K562 (cell line): ENCODE results near the gene RASSF7. TPM values are rescaled to one million over a fixed set of nuclear protein-coding genes. Genes with fewer than 3 reads are reported as not detected.
A peak's percentile ranks its signal among the peaks of the same experiment; 100 is the strongest.

Experiments used
- ATAC-seq: fragments of 200-7000 bp; cut with Tn5 transposase; 3 replicates; pipeline ENCODE4 v1.9.1; 2020; ENCODE audit warnings: moderate library complexity
- BruUV-seq: library from RNA; stranded (reverse); fragments of 400-500 nt; replicated peaks from 2 replicates; lab custom pipeline; 2021; lab: Mats Ljungman, UMichigan
- CTCF ChIA-PET: fragments of 300-600 bp; formaldehyde crosslinking; extraction: SDS; loops from one replicate; lab custom pipeline; 2021; ENCODE audit warnings: low intra/inter-chr PET ratio; lab: Yijun Ruan, JAX
- POLR2A ChIA-PET: fragments of 300-600, 350-650 bp; sonication (Branson Sonifier 250); formaldehyde crosslinking; extraction: SDS; loops from one replicate; lab custom pipeline; 2021; ENCODE audit warnings: antibody characterized with exemption, inconsistent platforms; lab: Yijun Ruan, JAX
- DNase-seq, 4 experiments: peaks; one replicate each; pipeline versions ENCODE4 v3.0.0 to v3.0.0-alpha.2; 2011 to 2018; ENCODE audit warnings: low spot score in 3 of 4, mixed read lengths in 3 of 4; ENCODE audit errors: extremely low read depth in 1 of 4
- FAIRE-seq: peaks from 2 replicates; lab custom pipeline; 2011; peaks lifted over from hg19 to GRCh38; lab: Jason Lieb, UNC
- H2AFZ ChIP-seq: 2 replicates; pipeline ENCODE4 v1.6.0; 2011; ENCODE audit warnings: low read depth, low read length, control low read depth, inconsistent platforms
- H3K27ac ChIP-seq: fragments of 200-600 bp; 3 replicates; pipeline ENCODE4 v1.8.0; 2011; ENCODE audit warnings: low read depth, mild to moderate bottlenecking, control low read depth, inconsistent platforms, low read length, moderate library complexity, mixed read lengths; ENCODE audit errors: extremely low read depth
- H3K27me3 ChIP-seq, 2 experiments: fragments of 300-600 bp in 1 of 2; 2 replicates in 1 of 2; 3 replicates in 1 of 2; pipeline versions ENCODE4 v1.6.0 to v1.8.0; 2011; ENCODE audit warnings: inconsistent platforms in 2 of 2, low read length in 2 of 2, mild to moderate bottlenecking in 1 of 2, mixed read lengths in 1 of 2, moderate library complexity in 1 of 2; ENCODE audit not compliant: control insufficient read depth in 2 of 2, insufficient read depth in 2 of 2
- H3K36me3 ChIP-seq: fragments of 300-600 bp; 3 replicates; pipeline ENCODE4 v1.8.0; 2011; ENCODE audit warnings: mild to moderate bottlenecking, low read length, inconsistent platforms; ENCODE audit not compliant: control insufficient read depth, insufficient read depth
- H3K4me1 ChIP-seq, 2 experiments: fragments of 200-600 bp in 1 of 2; replicated peaks in 1 of 2; 2 replicates in 1 of 2; 3 replicates in 1 of 2; pipeline versions ENCODE4 v1.5.1 to v1.8.0; 2011; ENCODE audit warnings: inconsistent platforms in 2 of 2, low read length in 2 of 2, mild to moderate bottlenecking in 1 of 2, mixed read lengths in 1 of 2, moderate library complexity in 1 of 2; ENCODE audit not compliant: control insufficient read depth in 2 of 2, insufficient read depth in 2 of 2
- H3K4me2 ChIP-seq: 2 replicates; pipeline ENCODE4 v1.6.1; 2011; ENCODE audit warnings: low read length, control low read depth, inconsistent platforms, mixed read lengths; ENCODE audit not compliant: insufficient read depth
- H3K4me3 ChIP-seq: fragments of 200-600 bp; sonication (generic), shearing (Covaris generic); 2 replicates; pipeline ENCODE4 v1.5.1; 2016; ENCODE audit warnings: control low read depth, inconsistent platforms
- H3K79me2 ChIP-seq: fragments of 200-600 bp; 3 replicates; pipeline ENCODE4 v1.8.0; 2011; ENCODE audit warnings: low read length, inconsistent platforms; ENCODE audit not compliant: control insufficient read depth, insufficient read depth
- H3K9ac ChIP-seq, 2 experiments: 2 replicates each; pipeline versions ENCODE4 v1.6.0 to v1.6.1; 2011; ENCODE audit warnings: low read depth in 2 of 2, low read length in 2 of 2, control low read depth in 1 of 2, inconsistent platforms in 1 of 2, mild to moderate bottlenecking in 1 of 2, mixed read lengths in 1 of 2; ENCODE audit not compliant: insufficient read depth in 1 of 2
- H3K9me1 ChIP-seq: one replicate; pipeline ENCODE4 v1.6.0; 2011; ENCODE audit warnings: inconsistent platforms, mild to moderate bottlenecking, low read length, moderate library complexity; ENCODE audit not compliant: control insufficient read depth, insufficient read depth
- H3K9me3 ChIP-seq: replicated peaks from 2 replicates; pipeline ENCODE4 v1.5.1; 2011; ENCODE audit warnings: low read depth, low read length, inconsistent platforms; ENCODE audit not compliant: control insufficient read depth, insufficient read depth
- H4K20me1 ChIP-seq: replicated peaks from 2 replicates; pipeline ENCODE4 v1.6.1; 2011; ENCODE audit warnings: low read length, inconsistent platforms, mixed read lengths; ENCODE audit not compliant: control insufficient read depth, insufficient read depth
- HNRNPK ChIP-seq: fragments of 200-400 bp; formaldehyde crosslinking; IDR thresholded peaks from one replicate; pipeline ENCODE4 v1.6.1; 2018; ENCODE audit warnings: mild to moderate bottlenecking, low read depth, low read length; ENCODE audit not compliant: poor library complexity, severe bottlenecking
- ZNF407 ChIP-seq: fragments of 450-650 bp; IDR thresholded peaks from 2 replicates; pipeline ENCODE4 v1.6.1; 2016; ENCODE audit warnings: low read depth
- WGBS: fragments of 100-300 bp; shearing (Covaris generic); methylation state at CpG from one replicate; pipeline ENCODE4 v1.1.6; 2016; ENCODE audit warnings: low coverage, mixed read lengths; ENCODE audit not compliant: insufficient coverage; ENCODE audit errors: missing lambda C conversion rate; 5-methylcytosine and 5-hydroxymethylcytosine counted together
- in situ Hi-C: fragments of 300-500 bp; cut with MboI; formaldehyde crosslinking; loops from 4 replicates; pipeline ENCODE4 v1.15.0; 2018; ENCODE audit warnings: inconsistent platforms, mixed read lengths
- intact Hi-C: fragments of 100-400 bp; cut with micrococcal nuclease; formaldehyde crosslinking; loops from 2 replicates; pipeline ENCODE4 v1.14.2; 2022
- polyA plus RNA-seq, 8 experiments: library from polyadenylated mRNA; depleted of rRNA in 4 of 8; stranded (reverse) in 5 of 8; unstranded in 3 of 8; fragments of >200 nt; fragmentation: Nextera tagmentation in 2 of 8; fragmentation: Illumina TruSeq in 1 of 8; extraction: Ambion mirVana in 2 of 8; extraction: Trizol in 1 of 8; gene quantifications; 2 replicates each; pipeline versions ENCODE4 v1.2.1 to v1.2.3, GENCODE V29; 2011 to 2014; ENCODE audit warnings: inconsistent platforms in 1 of 8, missing spikeins in 1 of 8
- total RNA-seq, 7 experiments: library from RNA; depleted of rRNA in 6 of 7; stranded (reverse); fragments of >200 nt in 6 of 7; fragmentation: Illumina TruSeq in 2 of 7; extraction: Trizol in 2 of 7; gene quantifications; 2 replicates each; pipeline versions ENCODE4 v1.2.1 to v1.2.3, GENCODE V29; 2011 to 2021; ENCODE audit warnings: low replicate concordance in 1 of 7

The RASSF7 gene
- total and polyA plus RNA-seq, 9 of the 15 experiments (the other 6 are each of a cell fraction or from before 2014, with no cell fraction given): 0.41 to 45.2 (median 18.6) TPM

- H4K20me1 ChIP-seq: 0 out of 2 replicates have a peak, but pooled peaks cover 5% of the 10 kb centered on the region
- BruUV-seq: no TSS peak
- H3K27ac ChIP-seq: no peak overlapping the region
- H3K4me1 ChIP-seq: peaks cover 23 to 97% of the 10 kb centered on the region in 2 experiments
- H3K9me3 ChIP-seq: no peaks in the 10 kb centered on the region
- FAIRE-seq: no peak
- no peak for DNase-seq
- H3K79me2 ChIP-seq: peaks cover 24% of the 10 kb centered on the region
- no peak overlapping the region for H3K4me3 ChIP-seq
- TF ChIP-seq ZNF407 (no peak), HNRNPK (no peak)
- CTCF ChIA-PET: no interaction called here
- H3K36me3 ChIP-seq: peaks cover 15% of the 10 kb centered on the region; the same call in 1 of the 3 replicates
- WGBS: 93% methylated on average over 5 of the region's 20 CpGs
- ATAC-seq: no peak
- in situ Hi-C loops (no loop called here), intact Hi-C loops (loop anchor here (10.0 kb wide), 2 partner anchors 56 to 136 kb away; partner anchors contain the start of genes DEAF1, IRF7 and TMEM80)
- POLR2A ChIA-PET: no interaction called here
- no peak overlapping the region for H3K4me2 ChIP-seq
- peaks cover 2% of the 10 kb centered on the region for H3K9me1 ChIP-seq
- H3K9ac ChIP-seq: peak overlapping the region in 1 of 2 experiments; percentile 61; a peak in 2 of 4 replicates
- no peaks in the 10 kb centered on the region for H3K27me3 ChIP-seq
- no peak overlapping the region for H2AFZ ChIP-seq
Observed at GRCh38 chr11:558503-558902, 2.3 kb upstream of the RASSF7 start.
